GM23338 (cell line): ENCODE data around the gene CACNA1C.

Experiments used
- CREB1 ChIP-seq: fragments of 250-450 bp; sonication (Bioruptor Pico); IDR thresholded peaks from 2 replicates; pipeline ENCODE4 v1.5.0; 2020; ENCODE audit warnings: low read depth, mild to moderate bottlenecking, moderate library complexity
- ETS1 ChIP-seq: IDR thresholded peaks from 2 replicates; pipeline ENCODE4 v1.6.1; 2016; ENCODE audit warnings: antibody characterized with exemption
- EZH2 ChIP-seq: fragments of 200-600 bp; sonication (generic); IDR thresholded peaks from one replicate; pipeline ENCODE4 v1.8.0; 2017; ENCODE audit warnings: antibody characterized with exemption, mild to moderate bottlenecking, low read depth; ENCODE audit not compliant: unreplicated experiment
- EZH2phosphoT487 ChIP-seq: fragments of 200-600 bp; sonication (generic); IDR thresholded peaks from one replicate; pipeline ENCODE4 v1.8.1; 2018; ENCODE audit warnings: antibody characterized with exemption; ENCODE audit not compliant: unreplicated experiment
- JUNB ChIP-seq: IDR thresholded peaks from one replicate; pipeline ENCODE4 v1.6.1; 2016; ENCODE audit warnings: antibody characterized with exemption; ENCODE audit not compliant: unreplicated experiment
- NANOG ChIP-seq: IDR thresholded peaks from 2 replicates; pipeline ENCODE4 v1.6.1; 2016; ENCODE audit warnings: antibody characterized with exemption, borderline replicate concordance
- POLR2AphosphoS5 ChIP-seq: IDR thresholded peaks from 2 replicates; pipeline ENCODE4 v1.6.1; 2016; ENCODE audit warnings: antibody characterized with exemption, low read depth
- REST ChIP-seq: IDR thresholded peaks from one replicate; pipeline ENCODE4 v1.6.1; 2018; ENCODE audit warnings: antibody characterized with exemption; ENCODE audit not compliant: unreplicated experiment
- ZNF331 ChIP-seq: fragments of 250-450 bp; sonication (Bioruptor Pico); IDR thresholded peaks from 2 replicates; pipeline ENCODE4 v1.5.0; 2020; ENCODE audit warnings: low read depth, mild to moderate bottlenecking, moderate library complexity
- TF ChIP-seq, protein P1 (sequence below), 2 experiments: fragments of 200-600 bp in 1 of 2; sonication (generic) in 1 of 2; conservative IDR thresholded peaks; 2 replicates each; pipeline versions ENCODE4 v1.5.1 to v1.6.1; 2016 to 2017; ENCODE audit warnings: antibody characterized with exemption in 2 of 2, low read depth in 2 of 2, mild to moderate bottlenecking in 2 of 2, moderate library complexity in 1 of 2

DNA sequence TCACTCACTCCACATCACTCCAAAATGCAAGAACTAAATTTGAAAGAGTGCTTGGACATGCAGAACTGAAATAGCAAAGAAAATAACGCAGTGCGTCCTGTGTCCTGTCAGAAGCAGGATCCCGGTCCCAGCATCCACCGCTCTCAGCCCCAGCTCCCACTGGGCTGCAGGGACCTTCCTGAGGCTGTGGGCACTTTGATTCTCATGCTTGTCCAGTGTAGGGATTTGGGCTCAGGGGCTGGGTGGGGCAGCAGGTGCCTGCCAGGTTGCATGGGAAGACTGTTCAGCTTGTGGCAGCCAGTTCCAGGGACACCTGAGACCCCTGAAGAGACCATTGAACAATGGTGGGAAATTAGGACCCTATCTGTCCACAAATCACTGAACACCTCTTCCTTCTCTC, 602.0 kb downstream of the CACNA1C start:
- TF ChIP-seq, protein P1, sequence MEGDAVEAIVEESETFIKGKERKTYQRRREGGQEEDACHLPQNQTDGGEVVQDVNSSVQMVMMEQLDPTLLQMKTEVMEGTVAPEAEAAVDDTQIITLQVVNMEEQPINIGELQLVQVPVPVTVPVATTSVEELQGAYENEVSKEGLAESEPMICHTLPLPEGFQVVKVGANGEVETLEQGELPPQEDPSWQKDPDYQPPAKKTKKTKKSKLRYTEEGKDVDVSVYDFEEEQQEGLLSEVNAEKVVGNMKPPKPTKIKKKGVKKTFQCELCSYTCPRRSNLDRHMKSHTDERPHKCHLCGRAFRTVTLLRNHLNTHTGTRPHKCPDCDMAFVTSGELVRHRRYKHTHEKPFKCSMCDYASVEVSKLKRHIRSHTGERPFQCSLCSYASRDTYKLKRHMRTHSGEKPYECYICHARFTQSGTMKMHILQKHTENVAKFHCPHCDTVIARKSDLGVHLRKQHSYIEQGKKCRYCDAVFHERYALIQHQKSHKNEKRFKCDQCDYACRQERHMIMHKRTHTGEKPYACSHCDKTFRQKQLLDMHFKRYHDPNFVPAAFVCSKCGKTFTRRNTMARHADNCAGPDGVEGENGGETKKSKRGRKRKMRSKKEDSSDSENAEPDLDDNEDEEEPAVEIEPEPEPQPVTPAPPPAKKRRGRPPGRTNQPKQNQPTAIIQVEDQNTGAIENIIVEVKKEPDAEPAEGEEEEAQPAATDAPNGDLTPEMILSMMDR (conservative IDR thresholded peaks at IDR 0.05; ENCODE audit: low read depth in 2 of 2): no peak
- TF ChIP-seq ETS1 (no peak), POLR2AphosphoS5 (no peak), EZH2phosphoT487 (no peak), EZH2 (no peak), REST (no peak), CREB1 (CRISPR knock-in tag) (no peak), ZNF331 (no peak), JUNB (no peak), NANOG (no peak)
